NCI-H1694 (cell line): ENCODE results near the gene SPPL2B.
"Not testable (repeated sequence)": the region's sequence is repeated elsewhere in the genome, so short reads cannot be mapped to it uniquely, and the experiment has no call there.

Experiments
- DNase-seq: peaks from one replicate; lab custom pipeline; 2025; lab: John Stamatoyannopoulos, UW

The SPPL2B gene

GRCh38 chr19:2328401-2329148 is at the start of gene SPPL2B, which contains the start of gene LSM7:
Gene SPPL2B, plus strand, starts transcription at chr19:2328684. Its CDS starts 26 bp downstream, at chr19:2328710.
Gene LSM7, minus strand, starts transcription at chr19:2328586. Its CDS starts 20 bp downstream, at chr19:2328566.
- DNase-seq, result peak; percentile 58

GRCh38 chr19:2280633-2281264 is 47.7 kb upstream of the SPPL2B start:
- no peak for DNase-seq

GRCh38 chr19:2281265-2282061 is 47.0 kb upstream of the SPPL2B start:
- DNase-seq, result not testable (repeated sequence)

- no peak for DNase-seq
Observed at GRCh38 chr19:2282062-2282861, 46.2 kb upstream of the SPPL2B start, which contains the start of gene PEAK3. Gene PEAK3, minus strand, starts transcription at chr19:2282175. Its CDS starts 1,244 bp downstream, at chr19:2280931.

- no peak for DNase-seq
Observed at GRCh38 chr19:2282862-2283237, 45.6 kb upstream of the SPPL2B start.

- no peak for DNase-seq
Observed at GRCh38 chr19:2283835-2284507, 44.5 kb upstream of the SPPL2B start.

GRCh38 chr19:2286402-2287140 is 41.9 kb upstream of the SPPL2B start:
- no peak for DNase-seq

GRCh38 chr19:2287585-2288337 is 40.7 kb upstream of the SPPL2B start:
- DNase-seq, result no peak

- DNase-seq, result no peak
Observed at GRCh38 chr19:2288338-2288817, 40.1 kb upstream of the SPPL2B start.

GRCh38 chr19:2288818-2289713 is 39.4 kb upstream of the SPPL2B start:
- DNase-seq, result no peak

GRCh38 chr19:2289714-2290435 is 38.6 kb upstream of the SPPL2B start:
- no peak for DNase-seq

- no peak for DNase-seq
Observed at GRCh38 chr19:2290441-2291184, 37.9 kb upstream of the SPPL2B start.

- no peak for DNase-seq
Observed at GRCh38 chr19:2291185-2291751, 37.2 kb upstream of the SPPL2B start.

GRCh38 chr19:2294687-2295335 is 33.7 kb upstream of the SPPL2B start:
- DNase-seq, result no peak

GRCh38 chr19:2296141-2296540 is 32.3 kb upstream of the SPPL2B start:
- DNase-seq, result no peak

GRCh38 chr19:2300533-2300932 is 28.0 kb upstream of the SPPL2B start:
- no peak for DNase-seq
